Endothelial cell of umbilical vein (primary cell): ENCODE data around the gene SGCG. TPM values are rescaled to one million over a fixed set of nuclear protein-coding genes. Genes with fewer than 3 reads are reported as not detected.

Experiments
- BruUV-seq: library from RNA; stranded (reverse); fragments of 400-500 nt; replicated peaks from 2 replicates; lab custom pipeline; 2021; lab: Mats Ljungman, UMichigan
- CTCF ChIA-PET: fragments of 300-600, 350-600 bp; sonication (Branson Sonifier 250); formaldehyde crosslinking; loops from one replicate; lab custom pipeline; 2021; ENCODE audit warnings: antibody characterized with exemption, inconsistent platforms; lab: Charles Lee
- POLR2A ChIA-PET: fragments of 300-600, 350-600 bp; sonication (Branson Sonifier 250); formaldehyde crosslinking; loops from one replicate; lab custom pipeline; 2021; ENCODE audit warnings: antibody characterized with exemption, inconsistent platforms; lab: Charles Lee
- DNase-seq: peaks from one replicate; pipeline ENCODE4 v3.0.0-alpha.2; 2011; ENCODE audit warnings: low read depth, low spot score
- FAIRE-seq: peaks from 2 replicates; lab custom pipeline; 2011; peaks lifted over from hg19 to GRCh38; lab: Jason Lieb, UNC
- H2AFZ ChIP-seq: 2 replicates; pipeline ENCODE4 v1.6.0; 2012; ENCODE audit warnings: low read depth, low read length, control low read depth, inconsistent platforms
- H3K27ac ChIP-seq: 2 replicates; pipeline ENCODE4 v1.5.1; 2011; ENCODE audit warnings: low read depth, mild to moderate bottlenecking, control low read depth, low read length, moderate library complexity; ENCODE audit not compliant: insufficient read depth
- H3K27me3 ChIP-seq, 2 experiments: 2 replicates each; pipeline versions ENCODE4 v1.6.0 to v1.6.1; 2011; ENCODE audit warnings: low read length in 2 of 2, mixed read lengths in 1 of 2; ENCODE audit not compliant: control insufficient read depth in 2 of 2, insufficient read depth in 2 of 2
- H3K36me3 ChIP-seq, 2 experiments: 2 replicates in 1 of 2; 3 replicates in 1 of 2; pipeline ENCODE4 v1.5.1; 2011; ENCODE audit warnings: low read length in 2 of 2, mild to moderate bottlenecking in 1 of 2, moderate library complexity in 1 of 2; ENCODE audit not compliant: control insufficient read depth in 2 of 2, insufficient read depth in 2 of 2; ENCODE audit errors: extremely low read depth in 1 of 2
- H3K4me1 ChIP-seq: 3 replicates; pipeline ENCODE4 v1.5.1; 2011; ENCODE audit warnings: mild to moderate bottlenecking, low read length; ENCODE audit not compliant: control insufficient read depth, insufficient read depth; ENCODE audit errors: extremely low read depth
- H3K4me2 ChIP-seq: 2 replicates; pipeline ENCODE4 v1.6.1; 2011; ENCODE audit warnings: low read length, control low read depth, mixed read lengths; ENCODE audit not compliant: insufficient read depth
- H3K4me3 ChIP-seq, 3 experiments: fragments of 200-600 bp in 1 of 3; sonication (generic), shearing (Covaris generic) in 1 of 3; replicated peaks in 1 of 3; 2 replicates each; pipeline ENCODE4 v1.5.1; 2011 to 2016; ENCODE audit warnings: control low read depth in 3 of 3, low read length in 3 of 3, mild to moderate bottlenecking in 2 of 3, inconsistent platforms in 1 of 3, low read depth in 1 of 3, moderate library complexity in 1 of 3; ENCODE audit not compliant: insufficient read depth in 1 of 3
- H3K79me2 ChIP-seq: 2 replicates; pipeline ENCODE4 v1.6.0; 2012; ENCODE audit warnings: low read length, inconsistent platforms; ENCODE audit not compliant: control insufficient read depth, insufficient read depth
- H3K9ac ChIP-seq: replicated peaks from 2 replicates; pipeline ENCODE3; 2011; ENCODE audit warnings: low read length, control low read depth; ENCODE audit not compliant: insufficient read depth; ENCODE audit errors: extremely low read depth
- H3K9me1 ChIP-seq: replicated peaks from 3 replicates; pipeline ENCODE4 v1.6.0; 2011; ENCODE audit warnings: mild to moderate bottlenecking, low read length; ENCODE audit not compliant: control insufficient read depth, insufficient read depth; ENCODE audit errors: extremely low read depth
- H3K9me3 ChIP-seq: replicated peaks from 2 replicates; pipeline ENCODE4 v1.5.1; 2012; ENCODE audit warnings: low read length, inconsistent platforms; ENCODE audit not compliant: control insufficient read depth, insufficient read depth
- H4K20me1 ChIP-seq: replicated peaks from 2 replicates; pipeline ENCODE3; 2011; ENCODE audit warnings: mild to moderate bottlenecking, low read length; ENCODE audit not compliant: control insufficient read depth, insufficient read depth; ENCODE audit errors: extremely low read depth
- CTCF ChIP-seq, 2 donors: IDR thresholded peaks; 1 replicate in 1 of 2; 2 replicates in 1 of 2; pipeline ENCODE4 v1.5.1; 2011; ENCODE audit warnings: low read length in 2 of 2, mild to moderate bottlenecking in 2 of 2, moderate library complexity in 2 of 2, control low read depth in 1 of 2, inconsistent platforms in 1 of 2, low read depth in 1 of 2; ENCODE audit not compliant: insufficient read depth in 1 of 2; ENCODE audit errors: extremely low read depth in 1 of 2
- EZH2 ChIP-seq: IDR thresholded peaks from 2 replicates; pipeline ENCODE4 v1.6.1; 2012; ENCODE audit warnings: borderline replicate concordance, low read depth, mild to moderate bottlenecking, moderate library complexity, low read length, inconsistent platforms; ENCODE audit not compliant: severe bottlenecking
- FOS ChIP-seq: IDR thresholded peaks from 2 replicates; pipeline ENCODE4 v1.6.1; 2011; ENCODE audit warnings: mild to moderate bottlenecking, low read length, moderate library complexity, borderline replicate concordance; ENCODE audit not compliant: insufficient read depth
- GATA2 ChIP-seq: IDR thresholded peaks from 2 replicates; pipeline ENCODE4 v1.7.0; 2011; ENCODE audit warnings: low read depth, mild to moderate bottlenecking, moderate library complexity, mixed read lengths, low read length; ENCODE audit not compliant: insufficient read length, insufficient read depth
- JUN ChIP-seq: IDR thresholded peaks from 2 replicates; pipeline ENCODE4 v1.6.1; 2011; ENCODE audit warnings: borderline replicate concordance, low read depth; ENCODE audit not compliant: insufficient read length, insufficient read depth
- MAX ChIP-seq: IDR thresholded peaks from 2 replicates; pipeline ENCODE4 v1.6.1; 2011; ENCODE audit not compliant: insufficient read depth, insufficient read length
- MYC ChIP-seq: IDR thresholded peaks from one replicate; pipeline ENCODE4 v1.6.1; 2011; ENCODE audit warnings: mild to moderate bottlenecking, low read depth, low read length
- POLR2A ChIP-seq: IDR thresholded peaks from 2 replicates; pipeline ENCODE4 v1.6.1; 2012; ENCODE audit warnings: low read depth, mild to moderate bottlenecking, control low read depth, low read length
- POLR2AphosphoS5 ChIP-seq: IDR thresholded peaks from 2 replicates; pipeline ENCODE4 v1.6.1; 2012; ENCODE audit warnings: low read depth, mild to moderate bottlenecking, control low read depth, low read length, moderate library complexity; ENCODE audit not compliant: insufficient read depth
- dilution Hi-C: fragments of 300-500 bp; cut with MboI; formaldehyde crosslinking; loops from one replicate; pipeline ENCODE4 v1.15.0; 2019; ENCODE audit warnings: low sequenced_read_pairs; ENCODE audit not compliant: extremely low pct_ligation_motif_present
- intact Hi-C: fragments of 100-400 bp; cut with micrococcal nuclease; formaldehyde crosslinking; loops from one replicate; pipeline ENCODE4 v1.10.0; 2022
- polyA plus RNA-seq, 4 experiments: library from polyadenylated mRNA; depleted of rRNA in 3 of 4; stranded (reverse) in 3 of 4; unstranded in 1 of 4; fragments of >200 nt; gene quantifications; 2 replicates each; pipeline versions ENCODE4 v1.2.1 to v1.2.3, GENCODE V29; 2011 to 2012; ENCODE audit warnings: missing spikeins in 1 of 4
- total RNA-seq: library from RNA; stranded (reverse); gene quantifications from 2 replicates; pipeline ENCODE4 v1.2.3, GENCODE V29; 2021

Gene SGCG
- total and polyA plus RNA-seq, 2 donors (not counting 3 experiments of a cell fraction or from before 2014, with no cell fraction given), result 0.22 TPM; not detected in 1

GRCh38 chr13:23147827-23148226 lies 33.0 kb upstream of the SGCG start:
- no peaks in the 10 kb centered on the region for H3K4me1 ChIP-seq

More at GRCh38 chr13:23147827-23148226, 33.0 kb upstream of the SGCG start:
- Histone ChIP-seq H3K9ac (no peak overlapping the region), H3K4me3 (no peak overlapping the region), H3K9me3 (no peaks in the 10 kb centered on the region), H2AFZ (no peak overlapping the region), H3K36me3 (no peaks in the 10 kb centered on the region), H4K20me1 (no peaks in the 10 kb centered on the region), H3K4me2 (no peak overlapping the region), H3K27ac (no peak overlapping the region), H3K9me1 (no peaks in the 10 kb centered on the region), H3K79me2 (no peaks in the 10 kb centered on the region), H3K27me3 (no peaks in the 10 kb centered on the region)
- ChIA-PET POLR2A (no interaction called here), CTCF (no interaction called here)
- DNase-seq, result no peak
- no peak for FAIRE-seq
- BruUV-seq, result no TSS peak
- no peak for TF ChIP-seq JUN
- no peak for TF ChIP-seq MYC
- TF ChIP-seq POLR2AphosphoS5, result no peak
- no peak for TF ChIP-seq CTCF (IDR thresholded peaks at IDR 0.05; ENCODE audit: extremely low read depth in 1 of 2, insufficient read depth in 1 of 2, low read depth in 1 of 2, low read length in 2 of 2)
- no peak for TF ChIP-seq MAX
- TF ChIP-seq EZH2, result no peak
- TF ChIP-seq GATA2, result no peak
- TF ChIP-seq FOS, result no peak
- TF ChIP-seq POLR2A, result no peak
- dilution Hi-C loops (no loop called here), intact Hi-C loops (no loop called here)
